LNCAP (cell line): ENCODE measurements around the gene HOXD3.

Experiments used
- CTCF ChIP-seq: fragments of 450-650 bp; IDR thresholded peaks from 2 replicates; pipeline ENCODE4 v1.5.1; 2017; ENCODE audit warnings: mild to moderate bottlenecking

The HOXD3 gene

GRCh38 chr2:176151442-176152287, 5.4 kb upstream of the HOXD3 start, which contains the start of gene HOXD4:
TSS of gene HOXD4 (plus strand) at chr2:176151550. CDS start at chr2:176151634, 84 bp downstream.
- no peak for TF ChIP-seq CTCF

GRCh38 chr2:176152350-176153181, 4.5 kb upstream of the HOXD3 start:
- no peak for TF ChIP-seq CTCF

GRCh38 chr2:176154576-176155252, 2.4 kb upstream of the HOXD3 start:
- TF ChIP-seq CTCF, result no peak

- TF ChIP-seq CTCF, result no peak
Measured at GRCh38 chr2:176155356-176156044, 1.6 kb upstream of the HOXD3 start.

GRCh38 chr2:176156301-176156806, 753 bp upstream of the HOXD3 start:
- no peak for TF ChIP-seq CTCF

GRCh38 chr2:176157499-176158185, 535 bp downstream of the HOXD3 start:
- no peak for TF ChIP-seq CTCF
